IMR-90 (cell line): ENCODE data around the gene CPOX. TPM values are rescaled to one million over a fixed set of nuclear protein-coding genes. Genes with fewer than 3 reads are reported as not detected.

Source experiments
- ATAC-seq: fragments of 200-7000 bp; cut with Tn5 transposase; 2 replicates; pipeline ENCODE4 v1.9.1; 2020; ENCODE audit warnings: low read depth, mild to moderate bottlenecking, moderate library complexity
- BruUV-seq: library from RNA; stranded (reverse); fragments of 400-500 nt; replicated peaks from 2 replicates; lab custom pipeline; 2021; lab: Mats Ljungman, UMichigan
- CTCF ChIA-PET: fragments of 300-600 bp; formaldehyde crosslinking; extraction: SDS; loops from one replicate; lab custom pipeline; 2021; ENCODE audit warnings: antibody characterized with exemption; lab: Yijun Ruan, JAX
- POLR2A ChIA-PET: fragments of 300-600 bp; sonication (Branson Sonifier 250); formaldehyde crosslinking; loops from one replicate; lab custom pipeline; 2022; ENCODE audit warnings: antibody characterized with exemption; ENCODE audit not compliant: unreplicated experiment; lab: Charles Lee
- DNase-seq: peaks from one replicate; pipeline ENCODE4 v3.0.0; 2013
- H2AFZ ChIP-seq: replicated peaks from 2 replicates; pipeline ENCODE3; 2013; ENCODE audit warnings: low read length, mild to moderate bottlenecking; ENCODE audit not compliant: poor library complexity
- H2AK5ac ChIP-seq: 2 replicates; pipeline ENCODE4 v1.6.1; 2013; ENCODE audit warnings: low read depth, low read length, inconsistent platforms
- H2AK9ac ChIP-seq: replicated peaks from 2 replicates; pipeline ENCODE3; 2013; ENCODE audit warnings: mild to moderate bottlenecking, low read depth, low read length, moderate library complexity; ENCODE audit not compliant: poor library complexity
- H2BK120ac ChIP-seq: 2 replicates; pipeline ENCODE4 v1.6.1; 2013; ENCODE audit warnings: low read depth, low read length, inconsistent platforms
- H2BK15ac ChIP-seq: 3 replicates; pipeline ENCODE4 v1.6.1; 2013; ENCODE audit warnings: low read depth, low read length, inconsistent platforms
- H2BK20ac ChIP-seq: 2 replicates; pipeline ENCODE4 v1.6.1; 2013; ENCODE audit warnings: low read depth, mild to moderate bottlenecking, inconsistent platforms, low read length, moderate library complexity
- H2BK5ac ChIP-seq: 2 replicates; pipeline ENCODE4 v1.6.1; 2013; ENCODE audit warnings: mild to moderate bottlenecking, low read depth, low read length, inconsistent platforms; ENCODE audit not compliant: poor library complexity, severe bottlenecking
- H3K14ac ChIP-seq: replicated peaks from 2 replicates; pipeline ENCODE4 v1.6.1; 2013; ENCODE audit warnings: low read depth, low read length, inconsistent platforms
- H3K18ac ChIP-seq: 2 replicates; pipeline ENCODE4 v1.6.1; 2013; ENCODE audit warnings: low read depth, low read length, control low read depth
- H3K23ac ChIP-seq: 2 replicates; pipeline ENCODE4 v1.6.1; 2013; ENCODE audit warnings: low read depth, low read length, inconsistent platforms
- H3K27ac ChIP-seq: 2 replicates; pipeline ENCODE4 v1.5.1; 2013; ENCODE audit warnings: mild to moderate bottlenecking, control low read depth, low read length; ENCODE audit not compliant: insufficient read depth
- H3K27me3 ChIP-seq: 2 replicates; pipeline ENCODE4 v1.6.1; 2013; ENCODE audit warnings: low read length; ENCODE audit not compliant: control insufficient read depth, insufficient read depth
- H3K36me3 ChIP-seq: 2 replicates; pipeline ENCODE4 v1.6.1; 2013; ENCODE audit warnings: low read length, mixed read lengths; ENCODE audit not compliant: control insufficient read depth, insufficient read depth
- H3K4ac ChIP-seq: 2 replicates; pipeline ENCODE4 v1.6.1; 2013; ENCODE audit warnings: low read depth, low read length, inconsistent platforms
- H3K4me1 ChIP-seq: 2 replicates; pipeline ENCODE4 v1.6.1; 2013; ENCODE audit warnings: low read length, mixed read lengths; ENCODE audit not compliant: control insufficient read depth, insufficient read depth
- H3K4me2 ChIP-seq: 2 replicates; pipeline ENCODE4 v1.6.1; 2013; ENCODE audit warnings: low read depth, mild to moderate bottlenecking, control low read depth, low read length, moderate library complexity
- H3K4me3 ChIP-seq: 2 replicates; pipeline ENCODE4 v1.5.1; 2013; ENCODE audit warnings: low read depth, mild to moderate bottlenecking, control low read depth, low read length, moderate library complexity; ENCODE audit not compliant: insufficient read depth
- H3K56ac ChIP-seq: 2 replicates; pipeline ENCODE4 v1.6.1; 2013; ENCODE audit warnings: low read length, inconsistent platforms; ENCODE audit not compliant: insufficient read depth; ENCODE audit errors: extremely low read depth
- H3K79me1 ChIP-seq, 2 experiments: 2 replicates each; pipeline ENCODE4 v1.6.1; 2013; ENCODE audit warnings: low read length in 2 of 2, inconsistent platforms in 1 of 2, low read depth in 1 of 2
- H3K9ac ChIP-seq: 2 replicates; pipeline ENCODE4 v1.6.1; 2013; ENCODE audit warnings: low read depth, low read length, control low read depth
- H3K9me1 ChIP-seq: 2 replicates; pipeline ENCODE4 v1.6.1; 2013; ENCODE audit warnings: low read length, inconsistent platforms; ENCODE audit not compliant: insufficient read depth
- H3K9me3 ChIP-seq: 2 replicates; pipeline ENCODE4 v1.6.1; 2013; ENCODE audit warnings: low read length; ENCODE audit not compliant: control insufficient read depth, insufficient read depth
- H4K20me1 ChIP-seq: 2 replicates; pipeline ENCODE4 v1.6.1; 2013; ENCODE audit warnings: low read length, inconsistent platforms; ENCODE audit not compliant: insufficient read depth
- H4K5ac ChIP-seq: 2 replicates; pipeline ENCODE4 v1.6.1; 2013; ENCODE audit warnings: mild to moderate bottlenecking, low read depth, low read length, control low read depth
- H4K8ac ChIP-seq, 2 experiments: 2 replicates each; pipeline ENCODE4 v1.6.1; 2013; ENCODE audit warnings: low read depth in 2 of 2, low read length in 2 of 2, control low read depth in 1 of 2, inconsistent platforms in 1 of 2
- H4K91ac ChIP-seq: 2 replicates; pipeline ENCODE4 v1.6.1; 2013; ENCODE audit warnings: low read depth, low read length, inconsistent platforms; ENCODE audit not compliant: insufficient read depth
- BHLHE40 ChIP-seq: fragments of 150-350 bp; IDR thresholded peaks from 2 replicates; pipeline ENCODE4 v1.6.1; 2016; ENCODE audit warnings: mild to moderate bottlenecking, low read depth, low read length
- CEBPB ChIP-seq: IDR thresholded peaks from 2 replicates; pipeline ENCODE4 v1.6.1; 2012; ENCODE audit warnings: low read depth, low read length, improper control_type of control experiment
- CHD1 ChIP-seq: IDR thresholded peaks from 2 replicates; pipeline ENCODE4 v1.6.1; 2012; ENCODE audit warnings: low read depth, low read length, improper control_type of control experiment
- CTCF ChIP-seq: conservative IDR thresholded peaks from 2 replicates; pipeline ENCODE4 v1.5.1; 2012; ENCODE audit warnings: mild to moderate bottlenecking, low read depth, low read length, improper control_type of control experiment
- FOS ChIP-seq: fragments of 150-350 bp; IDR thresholded peaks from 2 replicates; pipeline ENCODE4 v1.6.1; 2016; ENCODE audit warnings: low read depth, low read length
- MAFK ChIP-seq: IDR thresholded peaks from 2 replicates; pipeline ENCODE4 v1.6.1; 2012; ENCODE audit warnings: low read depth, low read length, improper control_type of control experiment
- MAZ ChIP-seq: IDR thresholded peaks from 2 replicates; pipeline ENCODE4 v1.6.1; 2012; ENCODE audit warnings: low read depth, mild to moderate bottlenecking, low read length, improper control_type of control experiment, moderate library complexity, borderline replicate concordance
- MXI1 ChIP-seq: IDR thresholded peaks from 2 replicates; pipeline ENCODE4 v1.6.1; 2012; ENCODE audit warnings: low read depth, mild to moderate bottlenecking, low read length, moderate library complexity, borderline replicate concordance
- NFE2L2 ChIP-seq: fragments of 150-350 bp; IDR thresholded peaks from 2 replicates; pipeline ENCODE4 v1.6.1; 2016; ENCODE audit warnings: low read depth, mild to moderate bottlenecking, low read length
- POLR2A ChIP-seq: IDR thresholded peaks from 2 replicates; pipeline ENCODE4 v1.6.1; 2012; ENCODE audit warnings: mild to moderate bottlenecking, low read depth, low read length
- RAD21 ChIP-seq: IDR thresholded peaks from 2 replicates; pipeline ENCODE4 v1.6.1; 2012; ENCODE audit warnings: low read length, improper control_type of control experiment
- RCOR1 ChIP-seq: IDR thresholded peaks from 2 replicates; pipeline ENCODE4 v1.6.1; 2012; ENCODE audit warnings: mild to moderate bottlenecking, low read length, improper control_type of control experiment; ENCODE audit not compliant: insufficient replicate concordance
- RFX5 ChIP-seq: IDR thresholded peaks from 2 replicates; pipeline ENCODE4 v1.8.0; 2012; ENCODE audit warnings: low read depth, mild to moderate bottlenecking, low read length, moderate library complexity
- SMC3 ChIP-seq: fragments of 150-350 bp; IDR thresholded peaks from 2 replicates; pipeline ENCODE4 v1.6.1; 2016; ENCODE audit warnings: low read depth, mild to moderate bottlenecking, antibody characterized with exemption, low read length, moderate library complexity
- WGBS, 2 experiments: methylation state at CpG; one replicate each; pipeline versions ENCODE4 v1.1.5 to v1.1.7; 2013; ENCODE audit warnings: missing lambda C conversion rate in 2 of 2; ENCODE audit not compliant: insufficient read length in 1 of 2; ENCODE audit errors: extremely low coverage in 2 of 2; 5-methylcytosine and 5-hydroxymethylcytosine counted together
- dilution Hi-C: fragments of 300-500 bp; cut with HindIII; formaldehyde crosslinking; loops from one replicate; pipeline ENCODE4 v1.14.3; 2018; ENCODE audit warnings: low sequenced_read_pairs; ENCODE audit not compliant: unreplicated experiment
- in situ Hi-C: fragments of 300-500 bp; cut with MboI; formaldehyde crosslinking; loops from 3 replicates; pipeline ENCODE4 v1.14.3; 2019; ENCODE audit warnings: low sequenced_read_pairs, inconsistent platforms, mixed read lengths
- intact Hi-C: fragments of 100-400 bp; cut with micrococcal nuclease; formaldehyde crosslinking; loops from 2 replicates; pipeline ENCODE4 v1.10.0; 2022
- polyA plus RNA-seq, 3 experiments: library from polyadenylated mRNA; depleted of rRNA; stranded (reverse); fragments of >200 nt; gene quantifications; 2 replicates each; pipeline ENCODE4 v1.2.3, GENCODE V29; 2012; ENCODE audit warnings: low replicate concordance in 1 of 3
- total RNA-seq: library from RNA; depleted of rRNA; stranded (reverse); fragments of >200 nt; gene quantifications from 2 replicates; pipeline ENCODE4 v1.2.3, GENCODE V29; 2012
- TF ChIP-seq, protein P1 (sequence below): fragments of 150-350 bp; IDR thresholded peaks from 2 replicates; pipeline ENCODE4 v1.6.1; 2017; ENCODE audit warnings: mild to moderate bottlenecking, antibody characterized with exemption, low read length, low read depth
- TF ChIP-seq, protein P2 (sequence below): fragments of 150-350 bp; IDR thresholded peaks from 2 replicates; pipeline ENCODE4 v1.6.1; 2016; ENCODE audit warnings: low read depth, mild to moderate bottlenecking, low read length, moderate library complexity, borderline replicate concordance

Gene CPOX
- total and polyA plus RNA-seq, 2 of the 4 experiments (the other 2 are of a cell fraction), result 14.5 to 19.4 TPM

DNA sequence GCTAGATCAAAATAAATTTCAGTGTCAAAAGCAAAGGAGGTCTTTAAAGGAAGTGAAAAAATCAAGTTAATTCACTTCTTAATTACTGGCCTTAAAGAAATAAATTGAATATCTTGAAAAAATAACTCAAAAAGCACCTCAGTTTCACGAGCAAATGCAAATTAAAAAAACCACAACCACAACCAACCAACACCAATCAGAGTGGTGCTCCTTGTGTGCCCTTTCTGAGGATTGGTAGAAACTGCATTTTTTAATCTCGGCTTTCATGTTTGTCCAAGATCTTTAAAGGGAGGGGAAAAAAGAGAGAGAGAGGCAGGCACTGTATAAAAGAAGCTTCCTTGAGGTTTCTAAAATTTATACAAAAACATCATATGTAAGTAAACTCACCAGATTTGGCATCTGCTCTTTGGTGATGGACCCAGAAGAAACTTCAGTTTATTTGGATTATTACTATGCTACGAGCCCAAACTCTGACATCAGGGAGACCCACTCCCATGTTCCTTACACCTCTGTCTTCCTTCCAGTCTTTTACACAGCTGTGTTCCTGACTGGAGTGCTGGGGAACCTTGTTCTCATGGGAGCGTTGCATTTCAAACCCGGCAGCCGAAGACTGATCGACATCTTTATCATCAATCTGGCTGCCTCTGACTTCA, 61.7 kb downstream of the CPOX start, which contains the start of gene GPR15:
Gene GPR15 (plus strand): TSS at position 357 of the 653 bp plus-strand sequence. CDS start 56 bp downstream, at position 413.
- Histone ChIP-seq H3K14ac (no peak within 1 kb of the TSS), H3K56ac (no peak within 1 kb of the TSS), H2AFZ (no peak within 1 kb of the TSS), H3K27ac (no peak within 1 kb of the TSS), H3K9me3 (no peaks in the 10 kb centered on the region), H3K9me1 (no peaks in the 10 kb centered on the region), H4K20me1 (no peaks in the 10 kb centered on the region), H2BK15ac (no peak within 1 kb of the TSS), H2BK5ac (no peak within 1 kb of the TSS), H2BK120ac (no peak within 1 kb of the TSS), H3K23ac (no peak within 1 kb of the TSS), H3K4ac (no peak within 1 kb of the TSS), H3K4me2 (no peak within 1 kb of the TSS), H3K36me3 (no peaks in the 10 kb centered on the region), H3K9ac (no peak within 1 kb of the TSS), H3K79me1 (no peaks in the 10 kb centered on the region), H3K27me3 (peaks cover 7% of the 10 kb centered on the region), H4K8ac (no peak within 1 kb of the TSS), H3K18ac (no peak within 1 kb of the TSS), H2BK20ac (no peak within 1 kb of the TSS), H4K5ac (no peak within 1 kb of the TSS), H3K4me3 (no peak within 1 kb of the TSS), H4K91ac (no peak within 1 kb of the TSS), H2AK9ac (no peak within 1 kb of the TSS), H3K4me1 (no peaks in the 10 kb centered on the region), H2AK5ac (no peak within 1 kb of the TSS)
- dilution Hi-C loops, result no loop called here
- ChIA-PET CTCF (interaction anchor here (0.9 kb wide), 1 partner anchor 14 kb away, joined by 3 read pairs; no protein-coding TSS in a partner anchor), POLR2A (no interaction called here)
- DNase-seq, result no peak
- no TSS peak for BruUV-seq
- intact Hi-C loops, result no loop called here
- ATAC-seq, result no peak
- 33% methylated on average over 1 of the region's 7 CpGs; no CpG with 5 or more reads in 1 of the 2 experiments for WGBS, 2 experiments
- in situ Hi-C loops, result no loop called here
- TF ChIP-seq FOS (no peak), POLR2A (no peak), MAZ (no peak), RFX5 (no peak), MXI1 (no peak), RAD21 (no peak), CHD1 (no peak), RCOR1 (no peak), SMC3 (no peak), NFE2L2 (no peak), BHLHE40 (no peak), MAFK (no peak), CTCF (no peak), CEBPB (no peak)
- TF ChIP-seq, protein P1, sequence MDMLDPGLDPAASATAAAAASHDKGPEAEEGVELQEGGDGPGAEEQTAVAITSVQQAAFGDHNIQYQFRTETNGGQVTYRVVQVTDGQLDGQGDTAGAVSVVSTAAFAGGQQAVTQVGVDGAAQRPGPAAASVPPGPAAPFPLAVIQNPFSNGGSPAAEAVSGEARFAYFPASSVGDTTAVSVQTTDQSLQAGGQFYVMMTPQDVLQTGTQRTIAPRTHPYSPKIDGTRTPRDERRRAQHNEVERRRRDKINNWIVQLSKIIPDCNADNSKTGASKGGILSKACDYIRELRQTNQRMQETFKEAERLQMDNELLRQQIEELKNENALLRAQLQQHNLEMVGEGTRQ, result no peak
- TF ChIP-seq, protein P2, sequence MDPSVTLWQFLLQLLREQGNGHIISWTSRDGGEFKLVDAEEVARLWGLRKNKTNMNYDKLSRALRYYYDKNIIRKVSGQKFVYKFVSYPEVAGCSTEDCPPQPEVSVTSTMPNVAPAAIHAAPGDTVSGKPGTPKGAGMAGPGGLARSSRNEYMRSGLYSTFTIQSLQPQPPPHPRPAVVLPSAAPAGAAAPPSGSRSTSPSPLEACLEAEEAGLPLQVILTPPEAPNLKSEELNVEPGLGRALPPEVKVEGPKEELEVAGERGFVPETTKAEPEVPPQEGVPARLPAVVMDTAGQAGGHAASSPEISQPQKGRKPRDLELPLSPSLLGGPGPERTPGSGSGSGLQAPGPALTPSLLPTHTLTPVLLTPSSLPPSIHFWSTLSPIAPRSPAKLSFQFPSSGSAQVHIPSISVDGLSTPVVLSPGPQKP, result no peak
